Measurements from ENCODE around the gene FBXO9.

- no peak for TF ChIP-seq SNAI2 (CRISPR knock-in tag; IDR thresholded peaks at IDR 0.05)
- TF ChIP-seq ZFP30 (CRISPR knock-in tag; IDR thresholded peaks at IDR 0.05): no peak
- TF ChIP-seq TOX (CRISPR knock-in tag; IDR thresholded peaks at IDR 0.05; ENCODE audit: borderline replicate concordance): no peak
- TF ChIP-seq ZFP3 (CRISPR knock-in tag; IDR thresholded peaks at IDR 0.05): no peak
- TF ChIP-seq RARB (CRISPR knock-in tag; IDR thresholded peaks at IDR 0.05): no peak
- TF ChIP-seq POU6F1 (CRISPR knock-in tag; IDR thresholded peaks at IDR 0.05; ENCODE audit: borderline replicate concordance, low read depth): no peak
- TF ChIP-seq PATZ1 (CRISPR knock-in tag; IDR thresholded peaks at IDR 0.05; ENCODE audit: borderline replicate concordance): no peak
- TF ChIP-seq PPARA (CRISPR knock-in tag; IDR thresholded peaks at IDR 0.05; ENCODE audit: borderline replicate concordance): no peak
- no peak for TF ChIP-seq CREB5 (CRISPR knock-in tag; IDR thresholded peaks at IDR 0.05; ENCODE audit: low read depth)
- TF ChIP-seq ARNTL (CRISPR knock-in tag; IDR thresholded peaks at IDR 0.05; ENCODE audit: borderline replicate concordance, low read depth): no peak
Observed at GRCh38 chr6:53045891-53046673, 19.1 kb upstream of the FBXO9 start.

All from SK-N-SH treated with all-trans-retinoic acid at 6 μM for 48 hours (cell line).